Stimulated activated naive CD8-positive, alpha-beta T cell treated with anti-CD3 and anti-CD28 coated beads, Interleukin-15, Interleukin-2, amounts not matched to agents 100 U/mL and 50 U/mL, for 24 hours (primary cell): ENCODE data around the gene NHS.

ENCODE experiments used
- ATAC-seq: fragments of 150-1000 bp; cut with Tn5 transposase; one replicate; pipeline ENCODE4 v1.10.0; 2021
- DNase-seq: peaks from one replicate; pipeline ENCODE4 v3.0.0; 2021

Gene NHS

GRCh38 chrX:17622331-17622730 is 247.3 kb downstream of the NHS start:
- no peak for DNase-seq
- ATAC-seq, result no peak

- DNase-seq (no peak), ATAC-seq (no peak)
These were observed 248.8 kb downstream of the NHS start for GRCh38 chrX:17623750-17624149.

GRCh38 chrX:17627026-17627425 is 252.0 kb downstream of the NHS start:
- DNase-seq, result no peak
- ATAC-seq, result no peak

GRCh38 chrX:17628976-17629375 is 254.0 kb downstream of the NHS start:
- DNase-seq, result no peak
- no peak for ATAC-seq

GRCh38 chrX:17629519-17629918 is 254.5 kb downstream of the NHS start:
- DNase-seq (no peak), ATAC-seq (no peak)

GRCh38 chrX:17631647-17632046 is 256.6 kb downstream of the NHS start:
- ATAC-seq, result no peak

GRCh38 chrX:17632942-17633341 is 257.9 kb downstream of the NHS start:
- DNase-seq (no peak), ATAC-seq (no peak)

More at GRCh38 chrX:17631647-17632046, 256.6 kb downstream of the NHS start:
- no peak for DNase-seq

GRCh38 chrX:17633546-17633945 is 258.5 kb downstream of the NHS start:
- DNase-seq (no peak), ATAC-seq (no peak)

GRCh38 chrX:17634542-17635207 is 259.7 kb downstream of the NHS start:
- ATAC-seq (no peak), DNase-seq (no peak)

- no peak for DNase-seq
- ATAC-seq, result no peak
These were observed 260.2 kb downstream of the NHS start for GRCh38 chrX:17635231-17635630.

GRCh38 chrX:17637235-17637634 is 262.2 kb downstream of the NHS start:
- no peak for DNase-seq
- ATAC-seq, result no peak

- ATAC-seq, result no peak
- no peak for DNase-seq
These were observed 263.7 kb downstream of the NHS start for GRCh38 chrX:17638731-17639130.

GRCh38 chrX:17642891-17643290 is 267.9 kb downstream of the NHS start:
- no peak for DNase-seq
- no peak for ATAC-seq

- ATAC-seq (no peak), DNase-seq (no peak)
These were observed 268.5 kb downstream of the NHS start for GRCh38 chrX:17643528-17643927.

- no peak for ATAC-seq
These were observed 269.0 kb downstream of the NHS start for GRCh38 chrX:17644001-17644400.

GRCh38 chrX:17654116-17654515 is 279.1 kb downstream of the NHS start:
- DNase-seq (peak; percentile 60), ATAC-seq (peak; percentile 83)

More at GRCh38 chrX:17644001-17644400, 269.0 kb downstream of the NHS start:
- no peak for DNase-seq

- DNase-seq (peak; percentile 9), ATAC-seq (no peak)
These were observed 280.4 kb downstream of the NHS start for GRCh38 chrX:17655211-17656034.

- ATAC-seq, result no peak
- DNase-seq, result peak; percentile 5
These were observed 281.0 kb downstream of the NHS start for GRCh38 chrX:17656035-17656418.

- no peak for ATAC-seq
- DNase-seq, result no peak
These were observed 281.6 kb downstream of the NHS start for GRCh38 chrX:17656556-17656955.

- ATAC-seq, result no peak
- DNase-seq, result no peak
These were observed 287.4 kb downstream of the NHS start for GRCh38 chrX:17662391-17662790.

GRCh38 chrX:17668929-17669328 is 293.9 kb downstream of the NHS start:
- peak; percentile 59 for ATAC-seq
- DNase-seq, result no peak

- no peak for ATAC-seq
- no peak for DNase-seq
These were observed 294.5 kb downstream of the NHS start for GRCh38 chrX:17669458-17669857.

GRCh38 chrX:17669891-17670290 is 294.9 kb downstream of the NHS start:
- DNase-seq, result no peak
- no peak for ATAC-seq

- no peak for ATAC-seq
- no peak for DNase-seq
These were observed 295.9 kb downstream of the NHS start for GRCh38 chrX:17670874-17671273.
